ENCODE data around the gene OR5J2. TPM values are rescaled to one million over a fixed set of nuclear protein-coding genes. Genes with fewer than 3 reads are reported as not detected.
"Not testable (repeated sequence)": the region's sequence is repeated elsewhere in the genome, so short reads cannot be mapped to it uniquely, and the experiment has no call there.

Gene OR5J2
- polyA plus RNA-seq (2011; rRNA removed), result not detected in 2 replicates
- polyA minus RNA-seq (2011; rRNA and poly(A)+ RNA removed), result not detected in 2 replicates

DNA sequence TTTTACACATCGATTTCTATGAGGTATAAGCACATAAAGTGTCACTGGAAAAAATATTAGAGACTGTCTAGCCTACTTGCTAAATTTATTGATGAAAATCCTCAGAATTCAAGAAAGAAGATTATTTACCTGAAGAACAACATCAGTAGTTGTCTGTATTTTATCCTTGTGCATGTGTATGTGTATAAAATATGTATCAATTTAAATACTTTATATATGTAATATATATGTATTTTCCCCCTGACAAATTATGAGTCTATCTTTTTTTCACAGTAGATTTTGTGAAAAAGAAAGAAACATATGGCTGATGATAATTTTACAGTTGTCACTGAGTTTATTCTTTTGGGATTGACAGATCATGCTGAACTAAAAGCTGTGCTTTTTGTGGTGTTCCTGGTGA lies at the start of gene OR5J2:
OR5J2 (plus strand) TSS at position 301 of the 400 bp plus-strand sequence; CDS start at position 301, 0 bp downstream.
- TF ChIP-seq, protein P1, sequence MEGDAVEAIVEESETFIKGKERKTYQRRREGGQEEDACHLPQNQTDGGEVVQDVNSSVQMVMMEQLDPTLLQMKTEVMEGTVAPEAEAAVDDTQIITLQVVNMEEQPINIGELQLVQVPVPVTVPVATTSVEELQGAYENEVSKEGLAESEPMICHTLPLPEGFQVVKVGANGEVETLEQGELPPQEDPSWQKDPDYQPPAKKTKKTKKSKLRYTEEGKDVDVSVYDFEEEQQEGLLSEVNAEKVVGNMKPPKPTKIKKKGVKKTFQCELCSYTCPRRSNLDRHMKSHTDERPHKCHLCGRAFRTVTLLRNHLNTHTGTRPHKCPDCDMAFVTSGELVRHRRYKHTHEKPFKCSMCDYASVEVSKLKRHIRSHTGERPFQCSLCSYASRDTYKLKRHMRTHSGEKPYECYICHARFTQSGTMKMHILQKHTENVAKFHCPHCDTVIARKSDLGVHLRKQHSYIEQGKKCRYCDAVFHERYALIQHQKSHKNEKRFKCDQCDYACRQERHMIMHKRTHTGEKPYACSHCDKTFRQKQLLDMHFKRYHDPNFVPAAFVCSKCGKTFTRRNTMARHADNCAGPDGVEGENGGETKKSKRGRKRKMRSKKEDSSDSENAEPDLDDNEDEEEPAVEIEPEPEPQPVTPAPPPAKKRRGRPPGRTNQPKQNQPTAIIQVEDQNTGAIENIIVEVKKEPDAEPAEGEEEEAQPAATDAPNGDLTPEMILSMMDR (IDR thresholded peaks at IDR 0.05; ENCODE audit: low read depth, low read length), result no peak
- H3K4me3 ChIP-seq (ENCODE audit: low read depth, low read length), result no peak within 1 kb of the TSS
- no peak for DNase-seq (ENCODE audit: low read depth, low spot score)
- H3K9me3 ChIP-seq (ENCODE audit: control insufficient read depth, insufficient read depth, low read length), result peaks cover 9% of the 10 kb centered on the region
- no peak within 1 kb of the TSS for H3K27ac ChIP-seq (ENCODE audit: low read depth, low read length)
- CTCF ChIA-PET, result no interaction called here
- H3K27me3 ChIP-seq (ENCODE audit: control insufficient read depth, insufficient read depth, low read length), result no peaks in the 10 kb centered on the region
- POLR2A ChIA-PET, result no interaction called here

DNA sequence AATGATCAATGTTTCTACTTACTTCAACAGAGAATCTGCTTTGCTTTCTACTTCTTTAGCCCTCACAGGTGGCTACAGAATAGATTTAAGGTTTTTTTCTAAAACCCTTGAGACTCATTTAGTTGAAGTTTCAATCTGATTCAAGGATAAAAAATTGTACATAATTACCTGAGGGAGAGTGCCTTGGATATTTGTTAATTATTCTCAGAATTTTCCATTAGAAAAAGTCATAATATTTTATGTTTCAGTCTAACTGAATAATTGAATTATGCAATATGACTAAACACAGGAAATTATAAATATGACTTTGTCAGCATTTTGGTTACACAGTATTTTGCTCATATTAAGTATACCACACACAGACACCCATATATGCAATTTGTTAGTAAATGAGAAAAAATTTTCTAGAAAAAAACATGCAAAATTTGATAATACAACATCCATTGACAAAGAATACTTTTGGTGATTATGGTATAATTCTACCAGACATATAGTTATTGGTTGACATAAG lies 36.2 kb upstream of the OR5J2 start, which contains the start of gene OR8J3:
OR8J3 (minus strand) TSS at position 51 of the 511 bp plus-strand sequence. CDS start 2,483 bp downstream, outside the sequence.
- Histone ChIP-seq H3K9me3 (ENCODE audit: control insufficient read depth, insufficient read depth, low read length) (peaks cover 7% of the 10 kb centered on the region; the same call in 1 of the 2 replicates), H3K27me3 (ENCODE audit: control insufficient read depth, insufficient read depth, low read length) (no peaks in the 10 kb centered on the region), H3K4me3 (ENCODE audit: low read depth, low read length) (no peak within 1 kb of the TSS), H3K27ac (ENCODE audit: low read depth, low read length) (no peak within 1 kb of the TSS)
- TF ChIP-seq, protein P1 (IDR thresholded peaks at IDR 0.05; ENCODE audit: low read depth, low read length), result no peak
- ChIA-PET CTCF (no interaction called here), POLR2A (no interaction called here)
- no peak for DNase-seq (ENCODE audit: low read depth, low spot score)

DNA sequence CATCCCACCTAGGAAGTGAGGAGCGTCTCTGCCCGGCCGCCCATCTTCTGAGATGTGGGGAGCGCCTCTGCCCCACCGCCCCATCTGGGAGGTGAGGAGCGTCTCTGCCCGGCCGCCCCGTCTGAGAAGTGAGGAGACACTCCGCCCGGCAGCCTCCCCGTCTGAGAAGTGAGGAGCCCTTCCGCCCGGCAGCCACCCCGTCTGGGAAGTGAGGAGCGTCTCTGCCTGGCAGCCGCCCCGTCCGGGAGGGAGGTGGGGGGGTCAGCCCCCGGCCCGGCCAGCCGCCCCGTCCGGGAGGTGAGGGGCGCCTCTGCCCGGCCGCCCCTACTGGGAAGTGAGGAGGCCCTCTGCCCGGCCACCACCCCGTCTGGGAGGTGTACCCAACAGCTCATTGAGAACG lies 32.7 kb upstream of the OR5J2 start:
- POLR2A ChIA-PET; H3K27me3 ChIP-seq (ENCODE audit: control insufficient read depth, insufficient read depth, low read length); H3K9me3 ChIP-seq (ENCODE audit: control insufficient read depth, insufficient read depth, low read length); H3K27ac ChIP-seq (ENCODE audit: low read depth, low read length); DNase-seq (ENCODE audit: low read depth, low spot score); CTCF ChIA-PET; H3K4me3 ChIP-seq (ENCODE audit: low read depth, low read length): not testable (repeated sequence)

DNA sequence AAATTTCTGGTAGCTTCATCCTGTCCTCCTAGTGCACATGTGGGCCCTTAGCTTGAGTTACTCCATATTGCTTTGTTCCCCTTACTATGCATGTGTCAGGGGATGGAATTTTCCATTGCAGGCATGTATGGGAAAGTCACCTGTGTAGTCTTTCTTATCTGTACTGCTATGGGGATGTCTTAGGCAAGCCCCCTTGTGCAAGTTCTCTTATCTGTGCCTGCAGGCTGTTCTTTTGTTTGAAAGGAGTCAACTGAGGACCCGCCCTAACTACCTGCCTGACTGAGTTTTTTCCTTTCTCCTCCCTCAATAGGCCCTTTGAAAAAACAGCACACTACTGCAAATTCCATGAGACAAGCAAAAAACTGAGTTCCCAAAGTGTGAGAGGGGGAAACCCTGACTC lies 25.0 kb upstream of the OR5J2 start:
- Histone ChIP-seq H3K27ac (ENCODE audit: low read depth, low read length) (no peak overlapping the region), H3K4me3 (ENCODE audit: low read depth, low read length) (no peak overlapping the region), H3K9me3 (ENCODE audit: control insufficient read depth, insufficient read depth, low read length) (peaks cover 19% of the 10 kb centered on the region), H3K27me3 (ENCODE audit: control insufficient read depth, insufficient read depth, low read length) (no peaks in the 10 kb centered on the region)
- ChIA-PET CTCF (no interaction called here), POLR2A (no interaction called here)
- TF ChIP-seq, protein P1 (IDR thresholded peaks at IDR 0.05; ENCODE audit: low read depth, low read length), result no peak
- DNase-seq (ENCODE audit: low read depth, low spot score), result no peak

DNA sequence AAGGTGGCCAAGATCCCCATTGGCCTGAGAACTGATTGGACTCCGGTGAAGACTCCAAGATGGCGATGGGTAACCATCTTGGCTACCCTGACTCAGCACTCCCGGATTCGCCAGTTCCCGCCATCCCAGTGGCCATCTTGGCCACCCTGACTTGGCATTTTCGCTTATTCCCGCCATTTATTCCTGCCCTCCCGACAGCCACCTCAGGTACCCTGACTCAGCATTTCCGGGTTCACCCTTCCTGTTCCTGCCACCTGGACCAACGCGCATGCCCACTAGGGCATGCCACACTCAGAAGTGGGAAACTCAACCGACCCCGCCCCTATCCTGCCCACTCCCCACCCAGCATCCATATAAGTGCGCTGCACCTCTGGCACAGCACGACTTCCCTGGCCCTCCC lies 24.1 kb upstream of the OR5J2 start:
- CTCF ChIA-PET, result no interaction called here
- H3K27ac ChIP-seq (ENCODE audit: low read depth, low read length), result no peak overlapping the region
- TF ChIP-seq, protein P1 (IDR thresholded peaks at IDR 0.05; ENCODE audit: low read depth, low read length), result no peak
- H3K9me3 ChIP-seq (ENCODE audit: control insufficient read depth, insufficient read depth, low read length), result peaks cover 19% of the 10 kb centered on the region
- POLR2A ChIA-PET, result no interaction called here
- H3K27me3 ChIP-seq (ENCODE audit: control insufficient read depth, insufficient read depth, low read length), result no peaks in the 10 kb centered on the region
- no peak overlapping the region for H3K4me3 ChIP-seq (ENCODE audit: low read depth, low read length)
- DNase-seq (ENCODE audit: low read depth, low spot score), result no peak
